Upper lobe of right lung (tissue), 1 donor: Measurements from ENCODE around the gene CD27. TPM values are rescaled to one million over a fixed set of nuclear protein-coding genes. Genes with fewer than 3 reads are reported as not detected.

Experiments used
- ATAC-seq: fragments of 200-7000 bp; cut with Tn5 transposase; one replicate; pipeline ENCODE4 v1.9.1; 2020; ENCODE audit warnings: mild to moderate bottlenecking, moderate library complexity
- DNase-seq: peaks from one replicate; pipeline ENCODE4 v3.0.0-alpha.2; 2020
- H3K27ac ChIP-seq: fragments of 200-600 bp; one replicate; pipeline ENCODE4 v1.8.0; 2022
- H3K27me3 ChIP-seq: fragments of 200-600 bp; one replicate; pipeline ENCODE4 v1.8.0; 2022; ENCODE audit warnings: mild to moderate bottlenecking
- H3K36me3 ChIP-seq: fragments of 200-600 bp; one replicate; pipeline ENCODE4 v1.8.0; 2022
- H3K4me1 ChIP-seq: fragments of 200-600 bp; one replicate; pipeline ENCODE4 v1.8.0; 2022
- H3K4me3 ChIP-seq: fragments of 200-600 bp; one replicate; pipeline ENCODE4 v1.8.0; 2022; ENCODE audit warnings: mild to moderate bottlenecking
- H3K9me3 ChIP-seq: fragments of 200-600 bp; one replicate; pipeline ENCODE4 v1.8.0; 2022
- intact Hi-C: fragments of 100-400 bp; cut with DNase I; formaldehyde crosslinking; loops from one replicate; pipeline ENCODE4 v1.11.0; 2022
- total RNA-seq: library from RNA; stranded (reverse); fragmentation: NEBNext Ultra II Directional; extraction: Animal tissue kit (Norgen Biotek cat#: 25700); gene quantifications from one replicate; pipeline ENCODE4 v1.2.1, GENCODE V29; 2021
- TF ChIP-seq, protein P1 (sequence below): fragments of 200-600 bp; IDR thresholded peaks from one replicate; pipeline ENCODE4 v1.8.0; 2022; ENCODE audit warnings: antibody characterized with exemption
- donor health status: DM: no; HTN: yes; CAD: no; lungs with severe emphysema.

CD27 gene
- total RNA-seq, 1 donor from 2014 or later = 1.5 TPM

DNA sequence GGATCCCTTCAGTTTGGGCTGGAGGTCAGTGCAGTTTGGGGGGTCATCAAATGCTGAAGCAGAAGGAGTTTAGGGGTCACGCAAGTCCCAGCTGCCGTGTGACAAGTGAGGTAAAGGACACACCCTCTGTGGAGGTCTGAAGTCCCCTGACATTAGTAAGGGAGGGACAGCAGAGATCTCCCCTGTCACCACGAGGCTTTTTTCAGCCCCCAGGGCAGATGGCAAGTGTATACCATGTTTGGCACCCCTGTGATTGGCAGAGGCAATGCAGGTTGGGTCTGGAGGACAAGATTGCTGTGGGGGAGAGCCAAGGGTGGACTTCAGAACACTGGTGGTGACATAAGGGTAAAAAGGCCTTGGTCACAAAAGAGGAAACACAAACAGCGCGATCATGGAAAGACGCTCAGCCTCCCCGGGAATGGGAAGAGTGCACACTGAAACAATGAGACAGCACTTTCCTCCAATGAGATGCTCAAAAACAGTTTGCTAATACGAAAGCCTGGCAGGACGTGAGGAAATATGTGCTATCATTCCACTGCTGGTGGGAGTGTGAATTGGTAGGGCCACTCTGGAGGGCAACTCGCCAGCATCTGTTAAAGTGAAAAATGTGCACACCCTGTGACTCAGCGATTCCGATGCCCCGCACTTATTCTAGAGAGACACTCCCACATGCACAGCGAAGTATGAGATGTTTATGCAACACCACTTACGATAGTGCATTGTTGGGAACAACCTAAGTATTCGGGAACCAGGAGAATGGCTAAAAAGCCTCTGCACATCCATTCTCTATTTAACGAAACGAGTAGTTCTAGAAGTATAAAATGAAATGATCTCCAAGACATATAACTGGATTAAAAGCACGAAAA lies 14.4 kb upstream of the CD27 start:
- Histone ChIP-seq H3K36me3 (no peaks in the 10 kb centered on the region), H3K9me3 (no peaks in the 10 kb centered on the region), H3K27me3 (no peaks in the 10 kb centered on the region), H3K4me3 (peak overlapping the region; percentile 19), H3K4me1 (peaks cover 17% of the 10 kb centered on the region), H3K27ac (peak overlapping the region; percentile 80)
- TF ChIP-seq, protein P1, sequence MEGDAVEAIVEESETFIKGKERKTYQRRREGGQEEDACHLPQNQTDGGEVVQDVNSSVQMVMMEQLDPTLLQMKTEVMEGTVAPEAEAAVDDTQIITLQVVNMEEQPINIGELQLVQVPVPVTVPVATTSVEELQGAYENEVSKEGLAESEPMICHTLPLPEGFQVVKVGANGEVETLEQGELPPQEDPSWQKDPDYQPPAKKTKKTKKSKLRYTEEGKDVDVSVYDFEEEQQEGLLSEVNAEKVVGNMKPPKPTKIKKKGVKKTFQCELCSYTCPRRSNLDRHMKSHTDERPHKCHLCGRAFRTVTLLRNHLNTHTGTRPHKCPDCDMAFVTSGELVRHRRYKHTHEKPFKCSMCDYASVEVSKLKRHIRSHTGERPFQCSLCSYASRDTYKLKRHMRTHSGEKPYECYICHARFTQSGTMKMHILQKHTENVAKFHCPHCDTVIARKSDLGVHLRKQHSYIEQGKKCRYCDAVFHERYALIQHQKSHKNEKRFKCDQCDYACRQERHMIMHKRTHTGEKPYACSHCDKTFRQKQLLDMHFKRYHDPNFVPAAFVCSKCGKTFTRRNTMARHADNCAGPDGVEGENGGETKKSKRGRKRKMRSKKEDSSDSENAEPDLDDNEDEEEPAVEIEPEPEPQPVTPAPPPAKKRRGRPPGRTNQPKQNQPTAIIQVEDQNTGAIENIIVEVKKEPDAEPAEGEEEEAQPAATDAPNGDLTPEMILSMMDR = no peak
- intact Hi-C loops = no loop called here
- DNase-seq (peak; percentile 88), ATAC-seq (peak; percentile 92)

DNA sequence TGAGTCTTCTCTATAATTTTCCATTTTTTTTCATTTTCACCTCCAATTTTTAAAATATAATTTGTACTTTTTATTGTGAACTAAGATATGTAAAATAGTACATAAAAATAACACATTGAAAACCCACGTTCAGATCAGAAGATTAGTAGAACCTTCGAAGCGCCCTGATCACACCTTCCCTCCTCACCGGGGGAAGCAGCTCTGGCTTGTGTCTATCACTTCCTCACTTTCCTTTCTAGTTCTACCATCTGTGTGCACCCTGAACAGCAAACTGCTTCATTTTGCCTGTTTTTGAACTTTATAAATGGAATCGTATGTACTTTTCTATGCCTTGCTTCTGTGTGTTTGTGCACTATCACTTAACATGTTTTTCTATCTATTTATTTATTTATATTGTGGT lies 11.8 kb upstream of the CD27 start:
- no peak for ATAC-seq
- intact Hi-C loops = no loop called here
- TF ChIP-seq, protein P1 = no peak
- Histone ChIP-seq H3K27ac (no peak overlapping the region), H3K4me3 (no peak overlapping the region), H3K36me3 (no peaks in the 10 kb centered on the region), H3K4me1 (peaks cover 17% of the 10 kb centered on the region), H3K9me3 (no peaks in the 10 kb centered on the region), H3K27me3 (no peaks in the 10 kb centered on the region)
- DNase-seq = no peak

- Histone ChIP-seq H3K9me3 (no peaks in the 10 kb centered on the region), H3K4me1 (peaks cover 17% of the 10 kb centered on the region), H3K36me3 (no peaks in the 10 kb centered on the region), H3K4me3 (no peak overlapping the region), H3K27ac (no peak overlapping the region), H3K27me3 (no peaks in the 10 kb centered on the region)
- intact Hi-C loops = no loop called here
- TF ChIP-seq, protein P1 = no peak
- DNase-seq = no peak
- no peak for ATAC-seq
Observed at GRCh38 chr12:6434205-6435140, 10.3 kb upstream of the CD27 start.

GRCh38 chr12:6435961-6436715 lies 8.6 kb upstream of the CD27 start:
- Histone ChIP-seq H3K9me3 (no peaks in the 10 kb centered on the region), H3K27me3 (no peaks in the 10 kb centered on the region), H3K4me1 (peaks cover 6% of the 10 kb centered on the region), H3K36me3 (no peaks in the 10 kb centered on the region), H3K4me3 (no peak overlapping the region), H3K27ac (no peak overlapping the region)
- TF ChIP-seq, protein P1 = no peak
- intact Hi-C loops = no loop called here
- DNase-seq (peak; percentile 13), ATAC-seq (no peak)

DNA sequence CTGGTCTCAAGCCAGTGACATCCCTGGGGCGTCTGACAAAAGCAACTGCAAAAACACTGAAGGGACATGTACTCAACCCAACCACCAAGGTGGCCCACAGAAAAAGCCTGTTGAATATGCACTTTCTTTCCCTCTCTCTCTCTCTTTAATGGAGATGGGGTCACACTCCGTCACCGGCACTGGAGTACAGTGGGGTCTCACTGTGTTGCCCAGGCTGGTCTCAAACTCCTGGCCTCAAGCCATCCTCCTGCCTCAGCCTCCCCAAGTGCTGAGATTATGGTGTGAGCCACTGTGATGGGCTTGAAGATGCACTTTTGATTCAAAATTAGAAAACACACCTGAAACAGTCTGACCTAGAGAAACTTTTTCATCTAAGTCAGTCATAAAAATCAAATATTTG lies 7.2 kb upstream of the CD27 start:
- Histone ChIP-seq H3K36me3 (no peaks in the 10 kb centered on the region), H3K27ac (no peak overlapping the region), H3K4me1 (no peaks in the 10 kb centered on the region), H3K4me3 (no peak overlapping the region), H3K27me3 (no peaks in the 10 kb centered on the region), H3K9me3 (no peaks in the 10 kb centered on the region)
- TF ChIP-seq, protein P1 = no peak
- intact Hi-C loops = no loop called here
- DNase-seq (peak; percentile 8), ATAC-seq (no peak)
